GM12878 (cell line): Measurements from ENCODE around the gene PCF11. TPM values are rescaled to one million over a fixed set of nuclear protein-coding genes. Genes with fewer than 3 reads are reported as not detected.
A peak's percentile ranks its signal among the peaks of the same experiment; 100 is the strongest.

ENCODE experiments used
- BCLAF1 ChIP-seq: fragments of 450-650 bp; IDR thresholded peaks from 2 replicates; pipeline ENCODE4 v1.6.1; 2017; ENCODE audit warnings: antibody characterized with exemption, mild to moderate bottlenecking, moderate library complexity
- CBX3 ChIP-seq: fragments of 200-600 bp; sonication (generic); IDR thresholded peaks from 2 replicates; pipeline ENCODE4 v1.6.1; 2016; ENCODE audit warnings: low read depth, borderline replicate concordance
- CHD2 ChIP-seq: IDR thresholded peaks from 2 replicates; pipeline ENCODE4 v1.6.1; 2011; ENCODE audit warnings: low read depth, low read length, improper control_type of control experiment, borderline replicate concordance
- EED ChIP-seq: sonication (generic); IDR thresholded peaks from 2 replicates; pipeline ENCODE4 v1.6.1; 2016; ENCODE audit warnings: antibody characterized with exemption, low read depth
- IKZF1 ChIP-seq: fragments of 450-650 bp; conservative IDR thresholded peaks from 2 replicates; pipeline ENCODE4 v1.6.1; 2017; ENCODE audit warnings: antibody characterized with exemption, mild to moderate bottlenecking
- MTA2 ChIP-seq: fragments of 450-650 bp; IDR thresholded peaks from 2 replicates; pipeline ENCODE4 v1.6.1; 2016; ENCODE audit warnings: low read depth, mild to moderate bottlenecking, moderate library complexity
- SPI1 ChIP-seq: IDR thresholded peaks from 2 replicates; pipeline ENCODE4 v1.6.1; 2011; ENCODE audit warnings: low read depth, mild to moderate bottlenecking, low read length, moderate library complexity, borderline replicate concordance; ENCODE audit not compliant: insufficient read depth
- TCF3 ChIP-seq: IDR thresholded peaks from 2 replicates; pipeline ENCODE4 v1.6.1; 2012; ENCODE audit warnings: low read depth, mild to moderate bottlenecking, low read length, borderline replicate concordance; ENCODE audit not compliant: insufficient read depth
- ZNF384 ChIP-seq: IDR thresholded peaks from 2 replicates; pipeline ENCODE4 v1.6.1; 2012; ENCODE audit warnings: low read depth, mild to moderate bottlenecking, low read length, improper control_type of control experiment, borderline replicate concordance
- polyA plus RNA-seq, 11 experiments: library from polyadenylated mRNA; depleted of rRNA in 4 of 11; unstranded in 6 of 11; stranded (reverse) in 5 of 11; fragments of >200 nt; fragmentation: Nextera tagmentation in 4 of 11; fragmentation: Illumina TruSeq in 1 of 11; extraction: Ambion mirVana in 4 of 11; extraction: Trizol in 1 of 11; gene quantifications; 1 replicate in 1 of 11; 2 replicates in 10 of 11; pipeline versions ENCODE4 v1.2.1 to v1.2.3, GENCODE V29; 2011 to 2016; ENCODE audit warnings: inconsistent platforms in 2 of 11, missing spikeins in 2 of 11, low read depth in 1 of 11
- total RNA-seq, 4 experiments: library from RNA; depleted of rRNA in 3 of 4; stranded (reverse); fragments of >200 nt in 3 of 4; fragmentation: Illumina TruSeq in 1 of 4; extraction: Trizol in 1 of 4; gene quantifications; 2 replicates each; pipeline versions ENCODE4 v1.2.1 to v1.2.3, GENCODE V29; 2013 to 2021
- TF ChIP-seq, protein P1 (sequence below), 3 experiments: IDR thresholded peaks in 2 of 3; conservative IDR thresholded peaks in 1 of 3; 2 replicates each; pipeline ENCODE4 v1.5.1; 2011; ENCODE audit warnings: low read depth in 3 of 3, low read length in 3 of 3, mild to moderate bottlenecking in 3 of 3, control low read depth in 2 of 3, moderate library complexity in 2 of 3, inconsistent platforms in 1 of 3, mixed read lengths in 1 of 3; ENCODE audit not compliant: control insufficient read depth in 2 of 3, insufficient read depth in 1 of 3; ENCODE audit errors: extremely low read depth in 1 of 3
- TF ChIP-seq, protein P2 (sequence below): fragments of 450-650 bp; IDR thresholded peaks from 2 replicates; pipeline ENCODE4 v1.6.1; 2016; ENCODE audit warnings: mild to moderate bottlenecking

PCF11 gene
- total and polyA plus RNA-seq, 10 of the 15 experiments (the other 5 are each of a cell fraction or from before 2014, with no cell fraction given): 9.2 to 90.4 (median 48.0) TPM

GRCh38 chr11:83140691-83141455, 16.1 kb upstream of the PCF11 start (continued):
- TF ChIP-seq, protein P1, sequence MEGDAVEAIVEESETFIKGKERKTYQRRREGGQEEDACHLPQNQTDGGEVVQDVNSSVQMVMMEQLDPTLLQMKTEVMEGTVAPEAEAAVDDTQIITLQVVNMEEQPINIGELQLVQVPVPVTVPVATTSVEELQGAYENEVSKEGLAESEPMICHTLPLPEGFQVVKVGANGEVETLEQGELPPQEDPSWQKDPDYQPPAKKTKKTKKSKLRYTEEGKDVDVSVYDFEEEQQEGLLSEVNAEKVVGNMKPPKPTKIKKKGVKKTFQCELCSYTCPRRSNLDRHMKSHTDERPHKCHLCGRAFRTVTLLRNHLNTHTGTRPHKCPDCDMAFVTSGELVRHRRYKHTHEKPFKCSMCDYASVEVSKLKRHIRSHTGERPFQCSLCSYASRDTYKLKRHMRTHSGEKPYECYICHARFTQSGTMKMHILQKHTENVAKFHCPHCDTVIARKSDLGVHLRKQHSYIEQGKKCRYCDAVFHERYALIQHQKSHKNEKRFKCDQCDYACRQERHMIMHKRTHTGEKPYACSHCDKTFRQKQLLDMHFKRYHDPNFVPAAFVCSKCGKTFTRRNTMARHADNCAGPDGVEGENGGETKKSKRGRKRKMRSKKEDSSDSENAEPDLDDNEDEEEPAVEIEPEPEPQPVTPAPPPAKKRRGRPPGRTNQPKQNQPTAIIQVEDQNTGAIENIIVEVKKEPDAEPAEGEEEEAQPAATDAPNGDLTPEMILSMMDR (IDR thresholded peaks at IDR 0.05 in 2 of 3, conservative IDR thresholded peaks at IDR 0.05 in 1 of 3; ENCODE audit: control insufficient read depth in 2 of 3, extremely low read depth in 1 of 3, insufficient read depth in 1 of 3, low read depth in 3 of 3, low read length in 3 of 3): no peak
- TF ChIP-seq IKZF1: peak; percentile 68
- no peak for TF ChIP-seq BCLAF1
- TF ChIP-seq ZNF384: no peak
- no peak for TF ChIP-seq CHD2
- TF ChIP-seq MTA2: peak; percentile 50
- TF ChIP-seq TCF3: peak; percentile 52; the same call in 1 of the 2 replicates
- no peak for TF ChIP-seq CBX3
- TF ChIP-seq SPI1: no peak
- TF ChIP-seq EED: 0 out of 2 replicates have a peak, but pooled peaks have one; percentile 28
- TF ChIP-seq, protein P2, sequence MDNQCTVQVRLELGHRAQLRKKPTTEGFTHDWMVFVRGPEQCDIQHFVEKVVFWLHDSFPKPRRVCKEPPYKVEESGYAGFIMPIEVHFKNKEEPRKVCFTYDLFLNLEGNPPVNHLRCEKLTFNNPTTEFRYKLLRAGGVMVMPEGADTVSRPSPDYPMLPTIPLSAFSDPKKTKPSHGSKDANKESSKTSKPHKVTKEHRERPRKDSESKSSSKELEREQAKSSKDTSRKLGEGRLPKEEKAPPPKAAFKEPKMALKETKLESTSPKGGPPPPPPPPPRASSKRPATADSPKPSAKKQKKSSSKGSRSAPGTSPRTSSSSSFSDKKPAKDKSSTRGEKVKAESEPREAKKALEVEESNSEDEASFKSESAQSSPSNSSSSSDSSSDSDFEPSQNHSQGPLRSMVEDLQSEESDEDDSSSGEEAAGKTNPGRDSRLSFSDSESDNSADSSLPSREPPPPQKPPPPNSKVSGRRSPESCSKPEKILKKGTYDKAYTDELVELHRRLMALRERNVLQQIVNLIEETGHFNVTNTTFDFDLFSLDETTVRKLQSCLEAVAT: 0 out of 2 replicates have a peak, but pooled peaks have one; percentile 45
